GM21360 (cell line): ENCODE results near the gene HBA2.
"Not testable (repeated sequence)": the region's sequence is repeated elsewhere in the genome, so short reads cannot be mapped to it uniquely, and the experiment has no call there.

Experiments used
- ATAC-seq: cut with Tn5 transposase; IDR thresholded peaks from one replicate; pipeline ENCODE4 v1.9.1; 2021; ENCODE audit warnings: mild to moderate bottlenecking, moderate library complexity; ENCODE audit not compliant: unreplicated experiment

Gene HBA2

GRCh38 chr16:173928-174769, 1.5 kb downstream of the HBA2 start:
- ATAC-seq = not testable (repeated sequence)

- ATAC-seq = no peak
Measured at GRCh38 chr16:175011-175949, 2.6 kb downstream of the HBA2 start.

- ATAC-seq = not testable (repeated sequence)
Measured at GRCh38 chr16:176006-176405, 3.3 kb downstream of the HBA2 start.

- ATAC-seq = not testable (repeated sequence)
Measured at GRCh38 chr16:176477-177382, 4.1 kb downstream of the HBA2 start, which contains the start of gene HBA1. Gene HBA1 (plus strand): TSS chr16:176680. CDS start chr16:176717, 37 bp downstream.

GRCh38 chr16:177394-177822, 4.7 kb downstream of the HBA2 start:
- ATAC-seq = no peak

GRCh38 chr16:177981-178667, 5.4 kb downstream of the HBA2 start:
- no peak for ATAC-seq

- ATAC-seq = no peak
Measured at GRCh38 chr16:178668-179015, 6.0 kb downstream of the HBA2 start.

GRCh38 chr16:179211-180092, 6.8 kb downstream of the HBA2 start:
- ATAC-seq = no peak

GRCh38 chr16:180101-180675, 7.5 kb downstream of the HBA2 start, which contains the start of gene HBQ1:
Gene HBQ1 (plus strand): TSS chr16:180459. CDS start chr16:180487, 28 bp downstream.
- ATAC-seq = no peak

- ATAC-seq = no peak
Measured at GRCh38 chr16:180681-181564, 8.2 kb downstream of the HBA2 start.

- ATAC-seq = no peak
Measured at GRCh38 chr16:181565-182021, 8.9 kb downstream of the HBA2 start.

GRCh38 chr16:183005-183404, 10.3 kb downstream of the HBA2 start:
- ATAC-seq = no peak

- ATAC-seq = no peak
Measured at GRCh38 chr16:185213-185612, 12.5 kb downstream of the HBA2 start.

- ATAC-seq = no peak
Measured at GRCh38 chr16:185691-186090, 13.0 kb downstream of the HBA2 start.

- ATAC-seq = no peak
Measured at GRCh38 chr16:187330-187729, 14.7 kb downstream of the HBA2 start.

- no peak for ATAC-seq
Measured at GRCh38 chr16:188674-189073, 16.0 kb downstream of the HBA2 start.

GRCh38 chr16:189604-190186, 17.0 kb downstream of the HBA2 start:
- no peak for ATAC-seq
